Panc1 (cell line): ENCODE results near the gene TOGARAM2. TPM values are rescaled to one million over a fixed set of nuclear protein-coding genes. Genes with fewer than 3 reads are reported as not detected.

Experiments used
- ATAC-seq: fragments of 200-7000 bp; cut with Tn5 transposase; 2 replicates; pipeline ENCODE4 v1.9.1; 2020; ENCODE audit warnings: mild to moderate bottlenecking, moderate library complexity
- BruUV-seq: library from RNA; stranded (reverse); fragments of 400-500 nt; replicated peaks from 2 replicates; lab custom pipeline; 2021; lab: Mats Ljungman, UMichigan
- CTCF ChIA-PET: fragments of 300-600 bp; sonication (Branson Sonifier 250); formaldehyde crosslinking; loops from one replicate; lab custom pipeline; 2022; ENCODE audit warnings: antibody characterized with exemption; lab: Charles Lee
- POLR2A ChIA-PET: fragments of 300-600 bp; sonication (Branson Sonifier 250); formaldehyde crosslinking; loops from one replicate; lab custom pipeline; 2022; ENCODE audit warnings: antibody characterized with exemption; lab: Charles Lee
- DNase-seq: peaks from one replicate; pipeline ENCODE4 v3.0.0-alpha.2; 2010; ENCODE audit warnings: low read depth, low spot score
- H3K27ac ChIP-seq: 2 replicates; pipeline ENCODE4 v1.5.1; 2011; ENCODE audit warnings: mild to moderate bottlenecking, low read length, inconsistent platforms
- H3K27me3 ChIP-seq: fragments of 200-500 bp; sonication (Bioruptor generic); 2 replicates; pipeline ENCODE4 v1.6.0; 2014; ENCODE audit warnings: low read length, inconsistent platforms; ENCODE audit not compliant: control insufficient read depth, insufficient read depth
- H3K36me3 ChIP-seq: fragments of 200-500 bp; sonication (Bioruptor generic); 2 replicates; pipeline ENCODE4 v1.5.1; 2014; ENCODE audit warnings: inconsistent platforms, mild to moderate bottlenecking, low read length, moderate library complexity; ENCODE audit not compliant: control insufficient read depth, insufficient read depth
- H3K4me1 ChIP-seq: 2 replicates; pipeline ENCODE4 v1.5.1; 2011; ENCODE audit warnings: inconsistent platforms, mild to moderate bottlenecking, low read length, moderate library complexity; ENCODE audit not compliant: control insufficient read depth, insufficient read depth
- H3K4me3 ChIP-seq, 2 experiments: 2 replicates each; pipeline ENCODE4 v1.5.1; 2011 to 2012; ENCODE audit warnings: low read depth in 2 of 2, low read length in 2 of 2, mild to moderate bottlenecking in 2 of 2, inconsistent platforms in 1 of 2, moderate library complexity in 1 of 2
- H3K9me3 ChIP-seq: fragments of 200-500 bp; sonication (Bioruptor generic); 2 replicates; pipeline ENCODE4 v1.5.1; 2014; ENCODE audit warnings: low read depth, mild to moderate bottlenecking, inconsistent platforms, low read length, moderate library complexity; ENCODE audit not compliant: control insufficient read depth, insufficient read depth
- POLR2AphosphoS5 ChIP-seq: IDR thresholded peaks from 2 replicates; pipeline ENCODE4 v1.6.1; 2012; ENCODE audit warnings: mild to moderate bottlenecking, low read depth, low read length, moderate library complexity
- SIN3A ChIP-seq: IDR thresholded peaks from 2 replicates; pipeline ENCODE4 v1.6.1; 2012; ENCODE audit warnings: low read depth, mild to moderate bottlenecking, low read length, moderate library complexity, borderline replicate concordance; ENCODE audit not compliant: insufficient read depth
- TCF7L2 ChIP-seq: IDR thresholded peaks from 2 replicates; pipeline ENCODE4 v1.6.1; 2011; ENCODE audit warnings: mild to moderate bottlenecking, low read depth, low read length, inconsistent platforms
- in situ Hi-C: cut with HindIII; loops from 2 replicates; pipeline ENCODE4 v1.10.0; 2016; ENCODE audit warnings: low sequenced_read_pairs, low pct_unique_long_range_greater_than_20kb
- intact Hi-C: fragments of 100-400 bp; cut with micrococcal nuclease; formaldehyde crosslinking; loops from one replicate; pipeline ENCODE4 v1.10.0; 2022; ENCODE audit not compliant: unreplicated experiment
- total RNA-seq: library from RNA; stranded (reverse); gene quantifications from one replicate; pipeline ENCODE4 v1.2.1, GENCODE V29; 2021; ENCODE audit not compliant: unreplicated experiment
- TF ChIP-seq, protein P1 (sequence below): fragments of 450-650 bp; IDR thresholded peaks from 2 replicates; pipeline ENCODE4 v1.5.1; 2017; ENCODE audit warnings: mild to moderate bottlenecking
- TF ChIP-seq, protein P2 (sequence below), 2 experiments: IDR thresholded peaks; 2 replicates each; pipeline ENCODE4 v1.6.1; 2011 to 2012; ENCODE audit warnings: low read depth in 2 of 2, control low read depth in 1 of 2, low read length in 1 of 2, mild to moderate bottlenecking in 1 of 2, moderate library complexity in 1 of 2; ENCODE audit not compliant: insufficient read depth in 1 of 2

Gene TOGARAM2
- total RNA-seq, 1 experiment from 2014 or later = 0.44 TPM

DNA sequence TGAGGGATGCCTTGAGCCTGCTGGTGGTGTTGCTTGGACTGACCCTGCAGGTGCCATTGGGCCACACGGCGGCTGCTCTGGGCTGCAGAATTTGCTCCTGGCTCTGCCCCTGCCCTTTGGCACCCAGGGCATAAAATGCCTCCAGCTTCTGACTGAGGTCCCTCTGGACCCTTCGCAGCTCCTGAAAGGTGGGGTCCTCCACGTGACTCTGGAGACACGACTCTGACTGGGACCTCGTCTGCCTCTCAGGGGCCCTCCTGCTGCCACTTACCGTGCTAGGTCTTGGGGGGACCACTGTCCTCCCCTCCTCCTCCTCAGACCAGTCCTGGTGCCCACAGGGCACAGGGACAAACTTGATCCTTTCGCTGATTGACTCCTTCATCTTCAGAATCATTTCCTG, 91.2 kb downstream of the TOGARAM2 start:
- Histone ChIP-seq H3K27ac (no peak overlapping the region), H3K9me3 (no peaks in the 10 kb centered on the region), H3K27me3 (no peaks in the 10 kb centered on the region), H3K36me3 (no peaks in the 10 kb centered on the region), H3K4me1 (no peaks in the 10 kb centered on the region), H3K4me3 (no peak overlapping the region)
- no peak for TF ChIP-seq TCF7L2
- TF ChIP-seq POLR2AphosphoS5 = no peak
- TF ChIP-seq SIN3A = no peak
- TF ChIP-seq, protein P1, sequence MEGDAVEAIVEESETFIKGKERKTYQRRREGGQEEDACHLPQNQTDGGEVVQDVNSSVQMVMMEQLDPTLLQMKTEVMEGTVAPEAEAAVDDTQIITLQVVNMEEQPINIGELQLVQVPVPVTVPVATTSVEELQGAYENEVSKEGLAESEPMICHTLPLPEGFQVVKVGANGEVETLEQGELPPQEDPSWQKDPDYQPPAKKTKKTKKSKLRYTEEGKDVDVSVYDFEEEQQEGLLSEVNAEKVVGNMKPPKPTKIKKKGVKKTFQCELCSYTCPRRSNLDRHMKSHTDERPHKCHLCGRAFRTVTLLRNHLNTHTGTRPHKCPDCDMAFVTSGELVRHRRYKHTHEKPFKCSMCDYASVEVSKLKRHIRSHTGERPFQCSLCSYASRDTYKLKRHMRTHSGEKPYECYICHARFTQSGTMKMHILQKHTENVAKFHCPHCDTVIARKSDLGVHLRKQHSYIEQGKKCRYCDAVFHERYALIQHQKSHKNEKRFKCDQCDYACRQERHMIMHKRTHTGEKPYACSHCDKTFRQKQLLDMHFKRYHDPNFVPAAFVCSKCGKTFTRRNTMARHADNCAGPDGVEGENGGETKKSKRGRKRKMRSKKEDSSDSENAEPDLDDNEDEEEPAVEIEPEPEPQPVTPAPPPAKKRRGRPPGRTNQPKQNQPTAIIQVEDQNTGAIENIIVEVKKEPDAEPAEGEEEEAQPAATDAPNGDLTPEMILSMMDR = no peak
- TF ChIP-seq, protein P2, sequence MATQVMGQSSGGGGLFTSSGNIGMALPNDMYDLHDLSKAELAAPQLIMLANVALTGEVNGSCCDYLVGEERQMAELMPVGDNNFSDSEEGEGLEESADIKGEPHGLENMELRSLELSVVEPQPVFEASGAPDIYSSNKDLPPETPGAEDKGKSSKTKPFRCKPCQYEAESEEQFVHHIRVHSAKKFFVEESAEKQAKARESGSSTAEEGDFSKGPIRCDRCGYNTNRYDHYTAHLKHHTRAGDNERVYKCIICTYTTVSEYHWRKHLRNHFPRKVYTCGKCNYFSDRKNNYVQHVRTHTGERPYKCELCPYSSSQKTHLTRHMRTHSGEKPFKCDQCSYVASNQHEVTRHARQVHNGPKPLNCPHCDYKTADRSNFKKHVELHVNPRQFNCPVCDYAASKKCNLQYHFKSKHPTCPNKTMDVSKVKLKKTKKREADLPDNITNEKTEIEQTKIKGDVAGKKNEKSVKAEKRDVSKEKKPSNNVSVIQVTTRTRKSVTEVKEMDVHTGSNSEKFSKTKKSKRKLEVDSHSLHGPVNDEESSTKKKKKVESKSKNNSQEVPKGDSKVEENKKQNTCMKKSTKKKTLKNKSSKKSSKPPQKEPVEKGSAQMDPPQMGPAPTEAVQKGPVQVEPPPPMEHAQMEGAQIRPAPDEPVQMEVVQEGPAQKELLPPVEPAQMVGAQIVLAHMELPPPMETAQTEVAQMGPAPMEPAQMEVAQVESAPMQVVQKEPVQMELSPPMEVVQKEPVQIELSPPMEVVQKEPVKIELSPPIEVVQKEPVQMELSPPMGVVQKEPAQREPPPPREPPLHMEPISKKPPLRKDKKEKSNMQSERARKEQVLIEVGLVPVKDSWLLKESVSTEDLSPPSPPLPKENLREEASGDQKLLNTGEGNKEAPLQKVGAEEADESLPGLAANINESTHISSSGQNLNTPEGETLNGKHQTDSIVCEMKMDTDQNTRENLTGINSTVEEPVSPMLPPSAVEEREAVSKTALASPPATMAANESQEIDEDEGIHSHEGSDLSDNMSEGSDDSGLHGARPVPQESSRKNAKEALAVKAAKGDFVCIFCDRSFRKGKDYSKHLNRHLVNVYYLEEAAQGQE (IDR thresholded peaks at IDR 0.05; ENCODE audit: insufficient read depth in 1 of 2, low read depth in 2 of 2, low read length in 1 of 2) = no peak
- in situ Hi-C loops = no loop called here
- intact Hi-C loops = no loop called here
- POLR2A ChIA-PET = no interaction called here
- DNase-seq (no peak), ATAC-seq (no peak)
- CTCF ChIA-PET = no interaction called here
- no TSS peak for BruUV-seq

DNA sequence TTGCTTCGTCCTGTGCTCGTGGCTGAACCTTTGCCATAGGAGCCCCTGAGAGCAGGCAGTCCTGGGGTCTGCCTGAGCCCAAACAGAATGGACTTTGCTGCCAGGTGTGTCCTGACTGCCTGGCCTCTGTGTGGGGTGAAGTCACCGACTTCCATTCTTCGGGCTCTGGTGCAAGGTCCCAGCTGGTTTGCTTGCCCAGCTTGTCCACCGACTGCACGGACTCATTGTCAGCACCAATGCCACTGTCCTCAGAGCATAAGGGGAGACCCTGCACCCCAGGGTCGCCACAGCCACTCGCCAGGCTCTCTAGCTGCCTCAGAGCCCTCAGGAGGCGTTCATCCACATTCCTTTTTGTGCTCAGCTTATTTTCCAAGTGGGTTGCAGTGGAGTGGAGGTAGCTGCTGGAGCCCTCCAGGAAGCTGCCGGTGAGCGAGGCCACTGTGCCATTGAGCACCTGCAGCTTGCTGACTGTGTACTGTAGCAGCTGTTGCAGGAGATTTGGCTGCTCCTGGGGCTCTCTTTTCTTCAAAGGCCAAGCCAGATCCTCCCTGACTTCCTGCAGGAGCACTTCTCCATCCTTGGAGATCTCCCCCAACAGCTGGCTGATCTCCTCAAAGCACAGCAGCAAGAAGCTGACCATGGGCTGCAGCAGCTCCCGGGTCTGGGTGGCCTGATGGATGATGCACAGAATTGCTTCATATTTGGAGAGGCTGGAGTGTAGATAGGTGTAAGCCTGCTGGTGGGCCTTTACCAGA, 92.0 kb downstream of the TOGARAM2 start:
- in situ Hi-C loops (no loop called here), intact Hi-C loops (no loop called here)
- no peak overlapping the region for H3K4me3 ChIP-seq
- no peak overlapping the region for H3K27ac ChIP-seq
- ATAC-seq (no peak), DNase-seq (no peak)
- H3K36me3 ChIP-seq = no peaks in the 10 kb centered on the region
- POLR2A ChIA-PET = no interaction called here
- no TSS peak for BruUV-seq
- TF ChIP-seq, protein P2 (IDR thresholded peaks at IDR 0.05; ENCODE audit: insufficient read depth in 1 of 2, low read depth in 2 of 2, low read length in 1 of 2) = no peak
- no peak for TF ChIP-seq TCF7L2
- TF ChIP-seq, protein P1 = no peak
- no peak for TF ChIP-seq POLR2AphosphoS5
- no peak for TF ChIP-seq SIN3A
- CTCF ChIA-PET = no interaction called here
- no peaks in the 10 kb centered on the region for H3K9me3 ChIP-seq
- no peaks in the 10 kb centered on the region for H3K4me1 ChIP-seq
- H3K27me3 ChIP-seq = no peaks in the 10 kb centered on the region
